Vagina (tissue), 2 donors: ENCODE data around the gene DACH1.

ENCODE experiments used
- CTCF ChIP-seq, 3 experiments: fragments of 450-650 bp in 2 of 3; fragments of 200-600 bp in 1 of 3; sonication (generic) in 1 of 3; IDR thresholded peaks; one replicate each; pipeline ENCODE4 v1.5.1; 2017 to 2019; ENCODE audit warnings: antibody characterized with exemption in 3 of 3, mild to moderate bottlenecking in 2 of 3, moderate library complexity in 2 of 3
- POLR2A ChIP-seq, 2 donors: fragments of 450-650 bp; IDR thresholded peaks; one replicate each; pipeline ENCODE4 v1.6.1; 2017; ENCODE audit warnings: antibody characterized with exemption in 2 of 2, mild to moderate bottlenecking in 2 of 2, moderate library complexity in 2 of 2

GRCh38 chr13:71830323-71830722 lies 36.7 kb downstream of the DACH1 start:
- no peak for TF ChIP-seq CTCF (IDR thresholded peaks at IDR 0.05)
- TF ChIP-seq POLR2A (IDR thresholded peaks at IDR 0.05), result no peak
